K562 (cell line): ENCODE measurements around the gene SELENOK. TPM values are rescaled to one million over a fixed set of nuclear protein-coding genes. Genes with fewer than 3 reads are reported as not detected.

ENCODE experiments used
- ATAC-seq: fragments of 200-7000 bp; cut with Tn5 transposase; 3 replicates; pipeline ENCODE4 v1.9.1; 2020; ENCODE audit warnings: moderate library complexity
- BruUV-seq: library from RNA; stranded (reverse); fragments of 400-500 nt; replicated peaks from 2 replicates; lab custom pipeline; 2021; lab: Mats Ljungman, UMichigan
- CTCF ChIA-PET: fragments of 300-600 bp; formaldehyde crosslinking; extraction: SDS; loops from one replicate; lab custom pipeline; 2021; ENCODE audit warnings: low intra/inter-chr PET ratio; lab: Yijun Ruan, JAX
- POLR2A ChIA-PET: fragments of 300-600, 350-650 bp; sonication (Branson Sonifier 250); formaldehyde crosslinking; extraction: SDS; loops from one replicate; lab custom pipeline; 2021; ENCODE audit warnings: antibody characterized with exemption, inconsistent platforms; lab: Yijun Ruan, JAX
- DNase-seq, 4 experiments: peaks; one replicate each; pipeline versions ENCODE4 v3.0.0 to v3.0.0-alpha.2; 2011 to 2018; ENCODE audit warnings: low spot score in 3 of 4, mixed read lengths in 3 of 4; ENCODE audit errors: extremely low read depth in 1 of 4
- FAIRE-seq: peaks from 2 replicates; lab custom pipeline; 2011; peaks lifted over from hg19 to GRCh38; lab: Jason Lieb, UNC
- H2AFZ ChIP-seq: 2 replicates; pipeline ENCODE4 v1.6.0; 2011; ENCODE audit warnings: low read depth, low read length, control low read depth, inconsistent platforms
- H3K27ac ChIP-seq: fragments of 200-600 bp; 3 replicates; pipeline ENCODE4 v1.8.0; 2011; ENCODE audit warnings: low read depth, mild to moderate bottlenecking, control low read depth, inconsistent platforms, low read length, moderate library complexity, mixed read lengths; ENCODE audit errors: extremely low read depth
- H3K27me3 ChIP-seq, 2 experiments: fragments of 300-600 bp in 1 of 2; 2 replicates in 1 of 2; 3 replicates in 1 of 2; pipeline versions ENCODE4 v1.6.0 to v1.8.0; 2011; ENCODE audit warnings: inconsistent platforms in 2 of 2, low read length in 2 of 2, mild to moderate bottlenecking in 1 of 2, mixed read lengths in 1 of 2, moderate library complexity in 1 of 2; ENCODE audit not compliant: control insufficient read depth in 2 of 2, insufficient read depth in 2 of 2
- H3K36me3 ChIP-seq: fragments of 300-600 bp; 3 replicates; pipeline ENCODE4 v1.8.0; 2011; ENCODE audit warnings: mild to moderate bottlenecking, low read length, inconsistent platforms; ENCODE audit not compliant: control insufficient read depth, insufficient read depth
- H3K4me1 ChIP-seq, 2 experiments: fragments of 200-600 bp in 1 of 2; replicated peaks in 1 of 2; 2 replicates in 1 of 2; 3 replicates in 1 of 2; pipeline versions ENCODE4 v1.5.1 to v1.8.0; 2011; ENCODE audit warnings: inconsistent platforms in 2 of 2, low read length in 2 of 2, mild to moderate bottlenecking in 1 of 2, mixed read lengths in 1 of 2, moderate library complexity in 1 of 2; ENCODE audit not compliant: control insufficient read depth in 2 of 2, insufficient read depth in 2 of 2
- H3K4me2 ChIP-seq: 2 replicates; pipeline ENCODE4 v1.6.1; 2011; ENCODE audit warnings: low read length, control low read depth, inconsistent platforms, mixed read lengths; ENCODE audit not compliant: insufficient read depth
- H3K4me3 ChIP-seq: fragments of 200-600 bp; sonication (generic), shearing (Covaris generic); 2 replicates; pipeline ENCODE4 v1.5.1; 2016; ENCODE audit warnings: control low read depth, inconsistent platforms
- H3K79me2 ChIP-seq: fragments of 200-600 bp; 3 replicates; pipeline ENCODE4 v1.8.0; 2011; ENCODE audit warnings: low read length, inconsistent platforms; ENCODE audit not compliant: control insufficient read depth, insufficient read depth
- H3K9ac ChIP-seq, 2 experiments: 2 replicates each; pipeline versions ENCODE4 v1.6.0 to v1.6.1; 2011; ENCODE audit warnings: low read depth in 2 of 2, low read length in 2 of 2, control low read depth in 1 of 2, inconsistent platforms in 1 of 2, mild to moderate bottlenecking in 1 of 2, mixed read lengths in 1 of 2; ENCODE audit not compliant: insufficient read depth in 1 of 2
- H3K9me1 ChIP-seq: one replicate; pipeline ENCODE4 v1.6.0; 2011; ENCODE audit warnings: inconsistent platforms, mild to moderate bottlenecking, low read length, moderate library complexity; ENCODE audit not compliant: control insufficient read depth, insufficient read depth
- H3K9me3 ChIP-seq: replicated peaks from 2 replicates; pipeline ENCODE4 v1.5.1; 2011; ENCODE audit warnings: low read depth, low read length, inconsistent platforms; ENCODE audit not compliant: control insufficient read depth, insufficient read depth
- H4K20me1 ChIP-seq: replicated peaks from 2 replicates; pipeline ENCODE4 v1.6.1; 2011; ENCODE audit warnings: low read length, inconsistent platforms, mixed read lengths; ENCODE audit not compliant: control insufficient read depth, insufficient read depth
- ERF ChIP-seq: fragments of 450-650 bp; formaldehyde crosslinking; IDR thresholded peaks from 2 replicates; pipeline ENCODE4 v1.4.0; 2020; ENCODE audit warnings: mild to moderate bottlenecking, mixed read lengths
- ETV1 ChIP-seq: fragments of 450-650 bp; conservative IDR thresholded peaks from 2 replicates; pipeline ENCODE4 v1.6.1; 2016; ENCODE audit warnings: missing genetic modification characterization, control low read depth, low read depth, missing compliant biosample characterization
- LCOR ChIP-seq: sonication (generic); formaldehyde crosslinking; IDR thresholded peaks from 2 replicates; pipeline ENCODE4 v1.8.0; 2022; ENCODE audit warnings: mild to moderate bottlenecking, missing genetic modification reagents
- NFRKB ChIP-seq: fragments of 450-650 bp; IDR thresholded peaks from 2 replicates; pipeline ENCODE4 v1.6.1; 2016; ENCODE audit warnings: low read depth
- NR3C1 ChIP-seq: sonication (generic); formaldehyde crosslinking; IDR thresholded peaks from 2 replicates; pipeline ENCODE4 v1.8.1; 2022; ENCODE audit warnings: missing genetic modification reagents
- POU5F1 ChIP-seq: fragments of 150-350 bp; IDR thresholded peaks from 2 replicates; pipeline ENCODE4 v1.6.1; 2014; ENCODE audit warnings: borderline replicate concordance, low read length, low read depth, mild to moderate bottlenecking; ENCODE audit not compliant: partially characterized antibody
- RBBP5 ChIP-seq: fragments of 200-600 bp; sonication (generic); IDR thresholded peaks from 2 replicates; pipeline ENCODE4 v1.6.1; 2012; ENCODE audit warnings: borderline replicate concordance, mild to moderate bottlenecking, low read length, control low read depth, inconsistent platforms; ENCODE audit not compliant: insufficient read depth, poor library complexity, severe bottlenecking
- RCOR1 ChIP-seq, 2 experiments: IDR thresholded peaks; 2 replicates each; pipeline ENCODE4 v1.6.1; 2012; ENCODE audit warnings: low read depth in 2 of 2, low read length in 2 of 2, borderline replicate concordance in 1 of 2, improper control_type of control experiment in 1 of 2
- ZNF165 ChIP-seq: fragments of 250-450 bp; sonication (Bioruptor Pico); IDR thresholded peaks from 2 replicates; pipeline ENCODE4 v1.4.0; 2020; ENCODE audit warnings: borderline replicate concordance
- ZSCAN29 ChIP-seq: fragments of 450-650 bp; IDR thresholded peaks from 2 replicates; pipeline ENCODE4 v1.6.1; 2017
- WGBS: fragments of 100-300 bp; shearing (Covaris generic); methylation state at CpG from one replicate; pipeline ENCODE4 v1.1.6; 2016; ENCODE audit warnings: low coverage, mixed read lengths; ENCODE audit not compliant: insufficient coverage; ENCODE audit errors: missing lambda C conversion rate; 5-methylcytosine and 5-hydroxymethylcytosine counted together
- in situ Hi-C: fragments of 300-500 bp; cut with MboI; formaldehyde crosslinking; loops from 4 replicates; pipeline ENCODE4 v1.15.0; 2018; ENCODE audit warnings: inconsistent platforms, mixed read lengths
- intact Hi-C: fragments of 100-400 bp; cut with micrococcal nuclease; formaldehyde crosslinking; loops from 2 replicates; pipeline ENCODE4 v1.14.2; 2022
- polyA plus RNA-seq, 8 experiments: library from polyadenylated mRNA; depleted of rRNA in 4 of 8; stranded (reverse) in 5 of 8; unstranded in 3 of 8; fragments of >200 nt; fragmentation: Nextera tagmentation in 2 of 8; fragmentation: Illumina TruSeq in 1 of 8; extraction: Ambion mirVana in 2 of 8; extraction: Trizol in 1 of 8; gene quantifications; 2 replicates each; pipeline versions ENCODE4 v1.2.1 to v1.2.3, GENCODE V29; 2011 to 2014; ENCODE audit warnings: inconsistent platforms in 1 of 8, missing spikeins in 1 of 8
- total RNA-seq, 7 experiments: library from RNA; depleted of rRNA in 6 of 7; stranded (reverse); fragments of >200 nt in 6 of 7; fragmentation: Illumina TruSeq in 2 of 7; extraction: Trizol in 2 of 7; gene quantifications; 2 replicates each; pipeline versions ENCODE4 v1.2.1 to v1.2.3, GENCODE V29; 2011 to 2021; ENCODE audit warnings: low replicate concordance in 1 of 7
- TF ChIP-seq, protein P1 (sequence below): conservative IDR thresholded peaks from 2 replicates; pipeline ENCODE4 v1.6.1; 2011; ENCODE audit warnings: low read depth, mild to moderate bottlenecking, low read length; ENCODE audit not compliant: control insufficient read depth
- TF ChIP-seq, protein P2 (sequence below), 3 experiments: IDR thresholded peaks in 2 of 3; conservative IDR thresholded peaks in 1 of 3; 2 replicates each; pipeline ENCODE4 v1.5.1; 2011 to 2012; ENCODE audit warnings: low read length in 3 of 3, mild to moderate bottlenecking in 3 of 3, control low read depth in 2 of 3, improper control_type of control experiment in 1 of 3, inconsistent platforms in 1 of 3, low read depth in 1 of 3, mixed read lengths in 1 of 3, moderate library complexity in 1 of 3; ENCODE audit not compliant: insufficient read depth in 2 of 3
- TF ChIP-seq, protein P3 (sequence below): fragments of 450-650 bp; formaldehyde crosslinking; IDR thresholded peaks from 2 replicates; pipeline ENCODE4 v1.4.0; 2020; ENCODE audit warnings: mild to moderate bottlenecking, moderate library complexity

Gene SELENOK
- total and polyA plus RNA-seq, 9 of the 15 experiments (the other 6 are each of a cell fraction or from before 2014, with no cell fraction given), result 18.3 to 164 (median 34.8) TPM

DNA sequence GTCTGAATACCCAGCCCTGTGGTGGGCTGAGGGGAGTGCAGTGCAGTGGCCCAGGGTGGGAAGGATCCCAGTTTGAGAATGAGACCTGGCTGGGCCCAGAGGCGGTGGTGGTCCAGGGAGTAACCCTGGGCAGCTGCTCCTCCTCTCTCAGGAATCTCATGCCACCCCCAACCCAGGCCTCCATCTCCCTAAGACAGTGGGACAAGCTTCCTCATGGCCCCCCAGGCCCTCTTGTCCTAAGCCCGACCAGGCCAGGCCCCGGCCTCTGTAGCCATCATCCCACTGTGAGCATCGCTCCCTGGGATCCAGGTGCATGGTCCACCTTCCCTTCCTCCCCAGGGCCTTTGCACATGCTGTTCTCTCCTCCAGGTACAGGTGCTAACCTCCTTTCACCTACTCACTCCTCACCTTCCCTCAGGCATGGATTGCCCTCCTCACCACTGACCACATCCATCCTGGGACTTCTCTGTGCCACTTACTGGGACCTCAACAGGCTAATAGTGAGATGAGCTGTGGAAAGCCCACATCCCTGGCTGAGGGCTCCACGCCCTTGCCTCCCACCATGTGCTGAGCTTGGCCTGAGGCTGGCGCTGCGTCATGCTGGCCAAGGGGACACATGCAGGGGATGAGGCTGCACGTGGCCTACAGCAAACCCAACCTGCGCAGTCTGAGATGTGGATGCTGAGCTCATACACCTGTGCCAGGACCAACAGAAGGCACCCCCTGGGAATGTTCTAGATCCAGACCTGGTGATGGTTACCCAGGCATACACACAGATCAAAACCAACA, 55.4 kb downstream of the SELENOK start:
- Histone ChIP-seq H3K4me1 (no peaks in the 10 kb centered on the region), H3K9me3 (no peaks in the 10 kb centered on the region), H2AFZ (no peak overlapping the region), H3K9ac (no peak overlapping the region), H3K4me2 (no peak overlapping the region), H3K4me3 (no peak overlapping the region), H4K20me1 (no peaks in the 10 kb centered on the region), H3K27me3 (no peaks in the 10 kb centered on the region; a peak in 2 of 5 replicates), H3K9me1 (no peaks in the 10 kb centered on the region), H3K79me2 (no peaks in the 10 kb centered on the region), H3K36me3 (no peaks in the 10 kb centered on the region), H3K27ac (no peak overlapping the region)
- in situ Hi-C loops (no loop called here), intact Hi-C loops (no loop called here)
- DNase-seq (no peak), ATAC-seq (no peak), FAIRE-seq (no peak)
- WGBS, result 14% methylated on average over 9 of the region's 9 CpGs
- CTCF ChIA-PET, result no interaction called here
- POLR2A ChIA-PET, result no interaction called here
- no TSS peak for BruUV-seq
- no peak for TF ChIP-seq RCOR1 (IDR thresholded peaks at IDR 0.05; ENCODE audit: borderline replicate concordance in 1 of 2, low read depth in 2 of 2, low read length in 2 of 2)
- TF ChIP-seq ETV1 (tag), result no peak
- TF ChIP-seq, protein P1, sequence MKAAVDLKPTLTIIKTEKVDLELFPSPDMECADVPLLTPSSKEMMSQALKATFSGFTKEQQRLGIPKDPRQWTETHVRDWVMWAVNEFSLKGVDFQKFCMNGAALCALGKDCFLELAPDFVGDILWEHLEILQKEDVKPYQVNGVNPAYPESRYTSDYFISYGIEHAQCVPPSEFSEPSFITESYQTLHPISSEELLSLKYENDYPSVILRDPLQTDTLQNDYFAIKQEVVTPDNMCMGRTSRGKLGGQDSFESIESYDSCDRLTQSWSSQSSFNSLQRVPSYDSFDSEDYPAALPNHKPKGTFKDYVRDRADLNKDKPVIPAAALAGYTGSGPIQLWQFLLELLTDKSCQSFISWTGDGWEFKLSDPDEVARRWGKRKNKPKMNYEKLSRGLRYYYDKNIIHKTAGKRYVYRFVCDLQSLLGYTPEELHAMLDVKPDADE, result no peak
- no peak for TF ChIP-seq ERF (CRISPR knock-in tag)
- TF ChIP-seq ZSCAN29, result no peak
- TF ChIP-seq LCOR (CRISPR knock-in tag), result no peak
- no peak for TF ChIP-seq POU5F1
- TF ChIP-seq, protein P2, sequence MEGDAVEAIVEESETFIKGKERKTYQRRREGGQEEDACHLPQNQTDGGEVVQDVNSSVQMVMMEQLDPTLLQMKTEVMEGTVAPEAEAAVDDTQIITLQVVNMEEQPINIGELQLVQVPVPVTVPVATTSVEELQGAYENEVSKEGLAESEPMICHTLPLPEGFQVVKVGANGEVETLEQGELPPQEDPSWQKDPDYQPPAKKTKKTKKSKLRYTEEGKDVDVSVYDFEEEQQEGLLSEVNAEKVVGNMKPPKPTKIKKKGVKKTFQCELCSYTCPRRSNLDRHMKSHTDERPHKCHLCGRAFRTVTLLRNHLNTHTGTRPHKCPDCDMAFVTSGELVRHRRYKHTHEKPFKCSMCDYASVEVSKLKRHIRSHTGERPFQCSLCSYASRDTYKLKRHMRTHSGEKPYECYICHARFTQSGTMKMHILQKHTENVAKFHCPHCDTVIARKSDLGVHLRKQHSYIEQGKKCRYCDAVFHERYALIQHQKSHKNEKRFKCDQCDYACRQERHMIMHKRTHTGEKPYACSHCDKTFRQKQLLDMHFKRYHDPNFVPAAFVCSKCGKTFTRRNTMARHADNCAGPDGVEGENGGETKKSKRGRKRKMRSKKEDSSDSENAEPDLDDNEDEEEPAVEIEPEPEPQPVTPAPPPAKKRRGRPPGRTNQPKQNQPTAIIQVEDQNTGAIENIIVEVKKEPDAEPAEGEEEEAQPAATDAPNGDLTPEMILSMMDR (IDR thresholded peaks at IDR 0.05 in 2 of 3, conservative IDR thresholded peaks at IDR 0.05 in 1 of 3; ENCODE audit: insufficient read depth in 2 of 3, low read depth in 1 of 3, low read length in 3 of 3), result no peak
- TF ChIP-seq RBBP5, result no peak
- no peak for TF ChIP-seq NR3C1 (CRISPR knock-in tag)
- TF ChIP-seq NFRKB, result no peak
- no peak for TF ChIP-seq ZNF165
- TF ChIP-seq, protein P3, sequence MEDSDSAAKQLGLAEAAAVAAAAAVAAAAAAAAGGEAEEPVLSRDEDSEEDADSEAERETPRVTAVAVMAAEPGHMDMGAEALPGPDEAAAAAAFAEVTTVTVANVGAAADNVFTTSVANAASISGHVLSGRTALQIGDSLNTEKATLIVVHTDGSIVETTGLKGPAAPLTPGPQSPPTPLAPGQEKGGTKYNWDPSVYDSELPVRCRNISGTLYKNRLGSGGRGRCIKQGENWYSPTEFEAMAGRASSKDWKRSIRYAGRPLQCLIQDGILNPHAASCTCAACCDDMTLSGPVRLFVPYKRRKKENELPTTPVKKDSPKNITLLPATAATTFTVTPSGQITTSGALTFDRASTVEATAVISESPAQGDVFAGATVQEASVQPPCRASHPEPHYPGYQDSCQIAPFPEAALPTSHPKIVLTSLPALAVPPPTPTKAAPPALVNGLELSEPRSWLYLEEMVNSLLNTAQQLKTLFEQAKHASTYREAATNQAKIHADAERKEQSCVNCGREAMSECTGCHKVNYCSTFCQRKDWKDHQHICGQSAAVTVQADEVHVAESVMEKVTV (CRISPR knock-in tag), result no peak
